Endothelial cell of umbilical vein (primary cell): Measurements from ENCODE around the gene ZNF280C. TPM values are rescaled to one million over a fixed set of nuclear protein-coding genes. Genes with fewer than 3 reads are reported as not detected.
A peak's percentile ranks its signal among the peaks of the same experiment; 100 is the strongest.

ENCODE experiments used
- BruUV-seq: library from RNA; stranded (reverse); fragments of 400-500 nt; replicated peaks from 2 replicates; lab custom pipeline; 2021; lab: Mats Ljungman, UMichigan
- CTCF ChIA-PET: fragments of 300-600, 350-600 bp; sonication (Branson Sonifier 250); formaldehyde crosslinking; loops from one replicate; lab custom pipeline; 2021; ENCODE audit warnings: antibody characterized with exemption, inconsistent platforms; lab: Charles Lee
- POLR2A ChIA-PET: fragments of 300-600, 350-600 bp; sonication (Branson Sonifier 250); formaldehyde crosslinking; loops from one replicate; lab custom pipeline; 2021; ENCODE audit warnings: antibody characterized with exemption, inconsistent platforms; lab: Charles Lee
- DNase-seq: peaks from one replicate; pipeline ENCODE4 v3.0.0-alpha.2; 2011; ENCODE audit warnings: low read depth, low spot score
- FAIRE-seq: peaks from 2 replicates; lab custom pipeline; 2011; peaks lifted over from hg19 to GRCh38; lab: Jason Lieb, UNC
- H2AFZ ChIP-seq: 2 replicates; pipeline ENCODE4 v1.6.0; 2012; ENCODE audit warnings: low read depth, low read length, control low read depth, inconsistent platforms
- H3K27ac ChIP-seq: 2 replicates; pipeline ENCODE4 v1.5.1; 2011; ENCODE audit warnings: low read depth, mild to moderate bottlenecking, control low read depth, low read length, moderate library complexity; ENCODE audit not compliant: insufficient read depth
- H3K27me3 ChIP-seq, 2 experiments: 2 replicates each; pipeline versions ENCODE4 v1.6.0 to v1.6.1; 2011; ENCODE audit warnings: low read length in 2 of 2, mixed read lengths in 1 of 2; ENCODE audit not compliant: control insufficient read depth in 2 of 2, insufficient read depth in 2 of 2
- H3K36me3 ChIP-seq, 2 experiments: 2 replicates in 1 of 2; 3 replicates in 1 of 2; pipeline ENCODE4 v1.5.1; 2011; ENCODE audit warnings: low read length in 2 of 2, mild to moderate bottlenecking in 1 of 2, moderate library complexity in 1 of 2; ENCODE audit not compliant: control insufficient read depth in 2 of 2, insufficient read depth in 2 of 2; ENCODE audit errors: extremely low read depth in 1 of 2
- H3K4me1 ChIP-seq: 3 replicates; pipeline ENCODE4 v1.5.1; 2011; ENCODE audit warnings: mild to moderate bottlenecking, low read length; ENCODE audit not compliant: control insufficient read depth, insufficient read depth; ENCODE audit errors: extremely low read depth
- H3K4me2 ChIP-seq: 2 replicates; pipeline ENCODE4 v1.6.1; 2011; ENCODE audit warnings: low read length, control low read depth, mixed read lengths; ENCODE audit not compliant: insufficient read depth
- H3K4me3 ChIP-seq, 3 experiments: fragments of 200-600 bp in 1 of 3; sonication (generic), shearing (Covaris generic) in 1 of 3; replicated peaks in 1 of 3; 2 replicates each; pipeline ENCODE4 v1.5.1; 2011 to 2016; ENCODE audit warnings: control low read depth in 3 of 3, low read length in 3 of 3, mild to moderate bottlenecking in 2 of 3, inconsistent platforms in 1 of 3, low read depth in 1 of 3, moderate library complexity in 1 of 3; ENCODE audit not compliant: insufficient read depth in 1 of 3
- H3K79me2 ChIP-seq: 2 replicates; pipeline ENCODE4 v1.6.0; 2012; ENCODE audit warnings: low read length, inconsistent platforms; ENCODE audit not compliant: control insufficient read depth, insufficient read depth
- H3K9ac ChIP-seq: replicated peaks from 2 replicates; pipeline ENCODE3; 2011; ENCODE audit warnings: low read length, control low read depth; ENCODE audit not compliant: insufficient read depth; ENCODE audit errors: extremely low read depth
- H3K9me1 ChIP-seq: replicated peaks from 3 replicates; pipeline ENCODE4 v1.6.0; 2011; ENCODE audit warnings: mild to moderate bottlenecking, low read length; ENCODE audit not compliant: control insufficient read depth, insufficient read depth; ENCODE audit errors: extremely low read depth
- H3K9me3 ChIP-seq: replicated peaks from 2 replicates; pipeline ENCODE4 v1.5.1; 2012; ENCODE audit warnings: low read length, inconsistent platforms; ENCODE audit not compliant: control insufficient read depth, insufficient read depth
- H4K20me1 ChIP-seq: replicated peaks from 2 replicates; pipeline ENCODE3; 2011; ENCODE audit warnings: mild to moderate bottlenecking, low read length; ENCODE audit not compliant: control insufficient read depth, insufficient read depth; ENCODE audit errors: extremely low read depth
- EZH2 ChIP-seq: IDR thresholded peaks from 2 replicates; pipeline ENCODE4 v1.6.1; 2012; ENCODE audit warnings: borderline replicate concordance, low read depth, mild to moderate bottlenecking, moderate library complexity, low read length, inconsistent platforms; ENCODE audit not compliant: severe bottlenecking
- FOS ChIP-seq: IDR thresholded peaks from 2 replicates; pipeline ENCODE4 v1.6.1; 2011; ENCODE audit warnings: mild to moderate bottlenecking, low read length, moderate library complexity, borderline replicate concordance; ENCODE audit not compliant: insufficient read depth
- MAX ChIP-seq: IDR thresholded peaks from 2 replicates; pipeline ENCODE4 v1.6.1; 2011; ENCODE audit not compliant: insufficient read depth, insufficient read length
- MYC ChIP-seq: IDR thresholded peaks from one replicate; pipeline ENCODE4 v1.6.1; 2011; ENCODE audit warnings: mild to moderate bottlenecking, low read depth, low read length
- POLR2A ChIP-seq: IDR thresholded peaks from 2 replicates; pipeline ENCODE4 v1.6.1; 2012; ENCODE audit warnings: low read depth, mild to moderate bottlenecking, control low read depth, low read length
- POLR2AphosphoS5 ChIP-seq: IDR thresholded peaks from 2 replicates; pipeline ENCODE4 v1.6.1; 2012; ENCODE audit warnings: low read depth, mild to moderate bottlenecking, control low read depth, low read length, moderate library complexity; ENCODE audit not compliant: insufficient read depth
- dilution Hi-C: fragments of 300-500 bp; cut with MboI; formaldehyde crosslinking; loops from one replicate; pipeline ENCODE4 v1.15.0; 2019; ENCODE audit warnings: low sequenced_read_pairs; ENCODE audit not compliant: extremely low pct_ligation_motif_present
- intact Hi-C: fragments of 100-400 bp; cut with micrococcal nuclease; formaldehyde crosslinking; loops from one replicate; pipeline ENCODE4 v1.10.0; 2022
- polyA plus RNA-seq, 4 experiments: library from polyadenylated mRNA; depleted of rRNA in 3 of 4; stranded (reverse) in 3 of 4; unstranded in 1 of 4; fragments of >200 nt; gene quantifications; 2 replicates each; pipeline versions ENCODE4 v1.2.1 to v1.2.3, GENCODE V29; 2011 to 2012; ENCODE audit warnings: missing spikeins in 1 of 4
- total RNA-seq: library from RNA; stranded (reverse); gene quantifications from 2 replicates; pipeline ENCODE4 v1.2.3, GENCODE V29; 2021

ZNF280C gene
- total and polyA plus RNA-seq, 2 donors (not counting 3 experiments of a cell fraction or from before 2014, with no cell fraction given), result 3.2 to 7.7 TPM

GRCh38 chrX:130179579-130180215 lies 89.0 kb downstream of the ZNF280C start:
- peak; percentile 81 for FAIRE-seq
- BruUV-seq, result no TSS peak
- H3K9me1 ChIP-seq, result no peaks in the 10 kb centered on the region
- H3K9ac ChIP-seq, result no peak overlapping the region
- H3K9me3 ChIP-seq, result no peaks in the 10 kb centered on the region
- intact Hi-C loops, result no loop called here
- H3K4me3 ChIP-seq, result no peak overlapping the region
- no peak overlapping the region for H3K4me2 ChIP-seq
- no peaks in the 10 kb centered on the region for H3K36me3 ChIP-seq
- H3K27me3 ChIP-seq, result no peaks in the 10 kb centered on the region
- no peak overlapping the region for H3K27ac ChIP-seq
- DNase-seq, result peak; percentile 32
- no peak overlapping the region for H2AFZ ChIP-seq
- H3K4me1 ChIP-seq, result no peaks in the 10 kb centered on the region
- ChIA-PET CTCF (interaction anchor here (1.0 to 2.5 kb wide), 3 partner anchors 10 to 119 kb away, joined by 3 to 10 read pairs (median 3); no protein-coding TSS in a partner anchor), POLR2A (no interaction called here)
- no peaks in the 10 kb centered on the region for H4K20me1 ChIP-seq
- H3K79me2 ChIP-seq, result no peaks in the 10 kb centered on the region
- dilution Hi-C loops, result no loop called here
- no peak for TF ChIP-seq POLR2A
- TF ChIP-seq MYC, result no peak
- no peak for TF ChIP-seq FOS
- no peak for TF ChIP-seq MAX

GRCh38 chrX:130179170-130179569 lies 89.5 kb downstream of the ZNF280C start:
- H3K9me3 ChIP-seq, result no peaks in the 10 kb centered on the region
- peaks cover 2% of the 10 kb centered on the region for H3K4me1 ChIP-seq
- dilution Hi-C loops, result no loop called here
- no peak for TF ChIP-seq EZH2
- TF ChIP-seq POLR2AphosphoS5, result no peak
- CTCF ChIA-PET, result interaction anchor here (1.0 to 2.5 kb wide), 2 partner anchors 99 to 118 kb away, joined by 3 to 10 read pairs; no protein-coding TSS in a partner anchor
- FAIRE-seq, result no peak
- no peaks in the 10 kb centered on the region for H3K36me3 ChIP-seq
- POLR2A ChIA-PET, result no interaction called here
- no peaks in the 10 kb centered on the region for H3K27me3 ChIP-seq
- H3K4me2 ChIP-seq, result no peak overlapping the region
- DNase-seq, result no peak
- no peaks in the 10 kb centered on the region for H3K79me2 ChIP-seq
- H3K9me1 ChIP-seq, result no peaks in the 10 kb centered on the region
- no TSS peak for BruUV-seq
- H3K27ac ChIP-seq, result no peak overlapping the region
- intact Hi-C loops, result no loop called here
- H3K9ac ChIP-seq, result no peak overlapping the region
- no peak overlapping the region for H3K4me3 ChIP-seq
- no peaks in the 10 kb centered on the region for H4K20me1 ChIP-seq
- H2AFZ ChIP-seq, result no peak overlapping the region
